Activated CD8-positive, alpha-beta T cell treated with anti-CD3 and anti-CD28 coated beads for 36 hours (primary cell): ENCODE measurements around the gene DES. TPM values are rescaled to one million over a fixed set of nuclear protein-coding genes. Genes with fewer than 3 reads are reported as not detected.

Experiments used
- ATAC-seq: fragments of 200-7000 bp; cut with Tn5 transposase; one replicate; pipeline ENCODE4 v1.10.0; 2021; ENCODE audit warnings: mild to moderate bottlenecking, moderate library complexity
- CTCF ChIA-PET: fragments of 350-600 bp; sonication (Branson Sonifier 250); formaldehyde crosslinking; loops from one replicate; lab custom pipeline; 2021; ENCODE audit warnings: antibody characterized with exemption; lab: Charles Lee
- POLR2A ChIA-PET: fragments of 350-600 bp; sonication (Branson Sonifier 250); formaldehyde crosslinking; loops from one replicate; lab custom pipeline; 2021; ENCODE audit warnings: antibody characterized with exemption; lab: Charles Lee
- DNase-seq: peaks from one replicate; pipeline ENCODE4 v3.0.0-alpha.2; 2020
- H3K27ac Mint-ChIP-seq: one replicate; pipeline ENCODE4 v1.8.0; 2021; ENCODE audit warnings: mild to moderate bottlenecking, mixed read lengths
- H3K27me3 Mint-ChIP-seq: one replicate; pipeline ENCODE4 v1.8.0; 2021; ENCODE audit warnings: mixed read lengths
- H3K36me3 Mint-ChIP-seq: one replicate; pipeline ENCODE4 v1.8.0; 2021; ENCODE audit warnings: low read depth, mixed read lengths
- H3K4me1 Mint-ChIP-seq: one replicate; pipeline ENCODE4 v1.8.0; 2021; ENCODE audit warnings: low read depth, mixed read lengths
- H3K4me3 Mint-ChIP-seq: one replicate; pipeline ENCODE4 v1.8.0; 2021; ENCODE audit warnings: mild to moderate bottlenecking, moderate library complexity, mixed read lengths
- H3K9me3 Mint-ChIP-seq: one replicate; pipeline ENCODE4 v1.8.0; 2021; ENCODE audit warnings: mixed read lengths
- intact Hi-C: fragments of 100-400 bp; cut with micrococcal nuclease; formaldehyde crosslinking; loops from one replicate; pipeline ENCODE4 v1.10.0; 2022
- total RNA-seq, 2 experiments: library from RNA; stranded (reverse); gene quantifications; one replicate each; pipeline ENCODE4 v1.2.3, GENCODE V29; 2021
- TF ChIP-seq, protein P1 (sequence below): fragments of 200-600 bp; IDR thresholded peaks from one replicate; pipeline ENCODE4 v1.8.0; 2022; ENCODE audit warnings: antibody characterized with exemption, mild to moderate bottlenecking

DES gene
- total RNA-seq, 2 experiments from 2014 or later, result not detected

- POLR2A ChIA-PET, result interaction anchor here (0.8 kb wide), 1 partner anchor 35 kb away, joined by 3 read pairs; no protein-coding TSS in a partner anchor
- intact Hi-C loops, result loop anchor here (5.0 kb wide), 1 partner anchor 128 kb away; no protein-coding TSS in a partner anchor
These were observed 14.3 kb upstream of the DES start for GRCh38 chr2:219403861-219404260.

DNA sequence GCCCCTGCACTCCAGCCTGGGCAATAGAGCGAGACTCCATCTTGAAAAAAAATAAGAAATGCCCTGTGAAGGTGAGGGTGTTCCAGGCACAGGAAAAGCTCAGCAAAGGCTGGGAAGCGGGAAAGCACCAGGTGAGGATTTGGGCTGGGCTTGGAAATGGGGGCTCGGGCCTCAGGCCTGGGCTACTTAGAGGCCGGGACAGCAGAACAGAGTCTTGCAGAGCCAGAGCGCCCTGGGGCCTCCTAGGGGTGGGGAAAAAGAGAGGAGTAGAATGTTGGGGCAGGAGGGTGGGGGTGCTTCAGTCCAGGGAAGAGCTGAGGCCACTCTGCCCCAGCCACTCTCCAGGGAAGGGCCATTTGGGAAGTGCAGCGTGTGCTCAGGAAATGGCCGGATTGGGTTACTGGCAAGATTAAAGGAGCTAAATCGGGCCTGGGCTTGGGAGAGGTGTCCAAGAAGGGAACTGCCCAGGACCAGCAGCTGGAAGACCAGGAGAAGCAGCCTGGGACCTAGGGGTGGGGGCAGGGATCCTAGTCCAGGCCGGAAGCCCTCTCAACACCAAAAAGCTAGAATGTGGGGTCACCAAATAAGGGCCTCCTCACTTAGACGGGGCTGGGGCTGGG, 13.8 kb upstream of the DES start:
- peaks cover 11% of the 10 kb centered on the region for H3K27me3 Mint-ChIP-seq
- H3K9me3 Mint-ChIP-seq, result no peaks in the 10 kb centered on the region
- TF ChIP-seq, protein P1, sequence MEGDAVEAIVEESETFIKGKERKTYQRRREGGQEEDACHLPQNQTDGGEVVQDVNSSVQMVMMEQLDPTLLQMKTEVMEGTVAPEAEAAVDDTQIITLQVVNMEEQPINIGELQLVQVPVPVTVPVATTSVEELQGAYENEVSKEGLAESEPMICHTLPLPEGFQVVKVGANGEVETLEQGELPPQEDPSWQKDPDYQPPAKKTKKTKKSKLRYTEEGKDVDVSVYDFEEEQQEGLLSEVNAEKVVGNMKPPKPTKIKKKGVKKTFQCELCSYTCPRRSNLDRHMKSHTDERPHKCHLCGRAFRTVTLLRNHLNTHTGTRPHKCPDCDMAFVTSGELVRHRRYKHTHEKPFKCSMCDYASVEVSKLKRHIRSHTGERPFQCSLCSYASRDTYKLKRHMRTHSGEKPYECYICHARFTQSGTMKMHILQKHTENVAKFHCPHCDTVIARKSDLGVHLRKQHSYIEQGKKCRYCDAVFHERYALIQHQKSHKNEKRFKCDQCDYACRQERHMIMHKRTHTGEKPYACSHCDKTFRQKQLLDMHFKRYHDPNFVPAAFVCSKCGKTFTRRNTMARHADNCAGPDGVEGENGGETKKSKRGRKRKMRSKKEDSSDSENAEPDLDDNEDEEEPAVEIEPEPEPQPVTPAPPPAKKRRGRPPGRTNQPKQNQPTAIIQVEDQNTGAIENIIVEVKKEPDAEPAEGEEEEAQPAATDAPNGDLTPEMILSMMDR, result no peak
- no peaks in the 10 kb centered on the region for H3K4me1 Mint-ChIP-seq
- intact Hi-C loops, result loop anchor here (5.0 kb wide), 1 partner anchor 128 kb away; no protein-coding TSS in a partner anchor
- H3K27ac Mint-ChIP-seq, result no peak overlapping the region
- H3K36me3 Mint-ChIP-seq, result no peaks in the 10 kb centered on the region
- ATAC-seq (no peak), DNase-seq (no peak)
- no peak overlapping the region for H3K4me3 Mint-ChIP-seq
- ChIA-PET CTCF (interaction anchor here (0.9 to 10.1 kb wide), 15 partner anchors 8 to 155 kb away, joined by 3 to 159 read pairs (median 19); partner anchors contain the start of genes DES, DNPEP, GMPPA and SPEG), POLR2A (interaction anchor here (0.7 to 0.8 kb wide), 2 partner anchors 16 to 34 kb away, joined by 3 read pairs; no protein-coding TSS in a partner anchor)

More at GRCh38 chr2:219403861-219404260, 14.3 kb upstream of the DES start:
- Mint-ChIP-seq H3K27ac (no peak overlapping the region), H3K27me3 (peaks cover 11% of the 10 kb centered on the region), H3K36me3 (no peaks in the 10 kb centered on the region), H3K4me1 (no peaks in the 10 kb centered on the region), H3K4me3 (no peak overlapping the region), H3K9me3 (no peaks in the 10 kb centered on the region)
- TF ChIP-seq, protein P1, result no peak
- ATAC-seq (no peak), DNase-seq (no peak)
- CTCF ChIA-PET, result interaction anchor here (0.9 to 10.1 kb wide), 23 partner anchors 8 to 156 kb away, joined by 3 to 159 read pairs (median 12); partner anchors contain the start of genes CHPF, DES, DNPEP and GMPPA

DNA sequence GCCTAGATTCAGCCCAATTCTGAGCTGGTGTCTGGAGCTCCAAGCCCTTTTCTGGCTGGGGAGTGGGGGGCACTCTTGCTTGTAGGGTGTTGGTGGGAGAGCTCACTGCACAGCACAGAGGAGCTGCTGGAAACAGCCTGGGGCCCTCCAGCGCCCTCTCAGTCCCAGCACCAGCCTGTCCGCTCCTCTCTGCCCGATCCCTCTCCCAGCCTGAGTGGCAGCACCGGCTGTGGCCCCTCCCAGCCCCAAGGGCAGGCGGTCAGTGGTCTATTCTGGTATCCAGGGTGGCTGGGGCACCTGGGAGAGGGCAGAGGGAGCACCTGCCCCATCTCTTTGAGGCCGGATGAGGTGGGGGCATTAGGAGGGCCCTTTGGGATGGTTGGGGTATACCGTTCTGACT, 13.2 kb upstream of the DES start:
- TF ChIP-seq, protein P1, result no peak
- CTCF ChIA-PET, result interaction anchor here (0.9 to 10.1 kb wide), 10 partner anchors 7 to 154 kb away, joined by 3 to 159 read pairs (median 22); partner anchors contain the start of genes DES, DNPEP, GMPPA and SPEG
- no peak for ATAC-seq
- POLR2A ChIA-PET, result interaction anchor here (0.7 kb wide), 1 partner anchor 16 kb away, joined by 3 read pairs; no protein-coding TSS in a partner anchor
- no peak overlapping the region for H3K4me3 Mint-ChIP-seq
- H3K4me1 Mint-ChIP-seq, result no peaks in the 10 kb centered on the region
- H3K9me3 Mint-ChIP-seq, result no peaks in the 10 kb centered on the region
- H3K36me3 Mint-ChIP-seq, result no peaks in the 10 kb centered on the region
- peaks cover 14% of the 10 kb centered on the region for H3K27me3 Mint-ChIP-seq
- intact Hi-C loops, result loop anchor here (5.0 kb wide), 1 partner anchor 127 kb away; no protein-coding TSS in a partner anchor
- no peak overlapping the region for H3K27ac Mint-ChIP-seq
- no peak for DNase-seq

- DNase-seq (no peak), ATAC-seq (no peak)
- Mint-ChIP-seq H3K4me1 (no peaks in the 10 kb centered on the region), H3K36me3 (no peaks in the 10 kb centered on the region), H3K9me3 (no peaks in the 10 kb centered on the region), H3K27me3 (peaks cover 14% of the 10 kb centered on the region), H3K27ac (no peak overlapping the region), H3K4me3 (no peak overlapping the region)
- TF ChIP-seq, protein P1, result no peak
- ChIA-PET CTCF (interaction anchor here (0.9 to 10.1 kb wide), 4 partner anchors 16 to 123 kb away, joined by 3 to 159 read pairs (median 52); partner anchors contain the start of gene DNPEP), POLR2A (no interaction called here)
- intact Hi-C loops, result no loop called here
These were observed 12.7 kb upstream of the DES start for GRCh38 chr2:219405451-219405850.
